Colon (tissue), 2 donors: ENCODE measurements around the gene KCNQ1.

Source experiments
- FAIRE-seq: peaks from 2 replicates; lab custom pipeline; 2012; peaks lifted over from hg19 to GRCh38; lab: Jason Lieb, UNC
- donor health status: control.
- donor health status: control.

The KCNQ1 gene

DNA sequence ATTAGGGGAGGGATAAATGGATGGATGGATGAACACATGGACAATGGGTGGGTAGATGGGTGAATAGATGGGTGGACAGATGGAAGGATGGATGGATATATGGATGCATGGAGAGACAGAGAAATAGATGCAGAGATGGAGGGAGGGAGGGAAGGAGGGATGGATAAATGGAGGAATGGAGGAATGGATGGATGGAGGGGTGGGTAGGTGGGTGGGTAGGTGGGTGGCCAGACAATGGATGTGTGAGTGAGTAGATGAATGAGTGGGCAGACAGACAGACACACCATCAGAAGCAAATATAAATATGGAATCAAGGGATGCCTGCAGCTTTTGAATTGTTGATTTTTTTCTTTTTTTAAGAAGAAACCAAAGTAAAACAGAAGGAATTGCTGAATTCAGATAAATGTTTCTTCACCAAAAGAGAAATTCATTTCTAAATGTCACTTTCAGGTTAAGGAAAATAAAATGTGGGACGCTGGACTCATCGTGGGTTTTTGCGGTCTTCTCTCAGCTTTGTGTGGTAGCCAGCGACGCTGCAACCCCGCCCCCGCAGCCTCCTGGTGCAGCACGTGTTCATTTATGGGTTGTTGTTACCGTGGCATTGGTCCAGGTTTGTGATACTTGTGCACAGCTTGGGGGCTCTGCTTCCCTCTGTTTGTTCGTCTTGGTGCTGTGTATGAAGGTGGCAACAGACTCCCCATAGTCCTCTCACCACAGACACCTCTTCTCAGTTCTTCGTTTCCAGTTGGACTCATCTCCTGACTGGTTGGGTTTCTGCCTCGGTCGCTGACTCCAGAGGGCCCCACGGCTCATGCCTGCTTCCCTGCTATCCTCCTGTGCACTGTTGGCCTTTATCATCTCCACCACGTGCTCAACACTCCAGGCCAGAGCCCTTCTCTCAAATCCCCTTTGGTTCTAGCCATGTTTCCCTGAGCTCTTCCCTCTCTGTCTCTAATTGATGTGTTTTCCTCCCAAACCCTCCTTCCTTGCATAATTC is 364.3 kb downstream of the KCNQ1 start:
- no peak for FAIRE-seq

DNA sequence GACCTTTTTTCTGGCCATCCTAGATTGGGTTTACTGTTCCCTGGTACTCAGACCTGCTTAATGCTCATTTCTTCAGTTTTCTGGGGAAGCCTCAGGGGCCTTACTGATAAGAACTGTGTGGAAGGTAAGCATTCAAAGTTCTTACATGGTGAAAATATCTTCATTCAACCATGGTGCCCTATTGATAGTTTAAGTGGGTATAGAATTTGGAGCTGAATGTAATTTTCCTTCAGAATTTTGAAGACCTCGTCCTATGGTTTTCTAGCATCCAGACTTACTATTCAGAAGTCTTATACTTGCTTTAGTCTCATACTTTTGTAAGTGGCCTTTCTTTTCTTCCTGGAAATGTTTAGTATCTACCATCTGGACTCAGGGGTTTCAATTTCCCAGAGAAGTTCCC is 365.0 kb downstream of the KCNQ1 start:
- no peak for FAIRE-seq

DNA sequence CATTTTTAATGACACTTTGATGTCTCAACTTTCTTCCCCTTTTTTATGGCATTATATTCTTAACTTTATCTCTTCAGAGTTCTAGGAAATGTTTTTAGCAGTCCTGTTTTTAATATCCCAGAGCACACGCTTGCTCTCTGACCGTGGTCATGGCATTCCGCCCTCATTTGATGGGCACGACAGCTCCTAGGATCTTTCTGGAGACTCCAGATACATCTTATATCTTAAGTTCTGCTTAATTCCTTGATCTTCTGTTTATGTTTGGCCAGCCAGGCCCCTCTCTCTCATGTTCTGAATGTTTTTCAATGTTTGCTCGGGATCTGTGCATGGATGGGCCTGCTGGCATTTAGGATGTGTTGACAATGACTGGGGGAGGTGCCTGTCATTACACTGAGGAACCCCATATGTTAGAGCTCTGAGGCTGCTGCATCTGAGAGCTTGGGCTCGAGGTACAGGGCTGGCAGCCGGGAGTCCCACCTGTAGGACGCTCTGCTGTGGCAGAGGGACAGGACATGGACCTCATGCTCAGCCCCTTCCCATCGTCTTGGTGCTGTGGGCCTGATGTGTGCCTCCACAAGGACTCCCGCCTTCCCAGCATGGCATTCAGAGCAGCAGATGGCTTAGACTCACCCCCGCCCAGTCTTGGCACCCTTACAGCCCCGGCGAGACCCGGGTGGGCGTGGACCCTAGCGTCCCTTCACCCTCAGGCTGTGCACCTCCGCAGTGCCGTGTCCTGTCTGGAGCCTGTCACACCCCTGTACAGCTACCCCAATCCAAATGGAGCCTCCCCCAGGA is 365.8 kb downstream of the KCNQ1 start:
- FAIRE-seq: no peak

DNA sequence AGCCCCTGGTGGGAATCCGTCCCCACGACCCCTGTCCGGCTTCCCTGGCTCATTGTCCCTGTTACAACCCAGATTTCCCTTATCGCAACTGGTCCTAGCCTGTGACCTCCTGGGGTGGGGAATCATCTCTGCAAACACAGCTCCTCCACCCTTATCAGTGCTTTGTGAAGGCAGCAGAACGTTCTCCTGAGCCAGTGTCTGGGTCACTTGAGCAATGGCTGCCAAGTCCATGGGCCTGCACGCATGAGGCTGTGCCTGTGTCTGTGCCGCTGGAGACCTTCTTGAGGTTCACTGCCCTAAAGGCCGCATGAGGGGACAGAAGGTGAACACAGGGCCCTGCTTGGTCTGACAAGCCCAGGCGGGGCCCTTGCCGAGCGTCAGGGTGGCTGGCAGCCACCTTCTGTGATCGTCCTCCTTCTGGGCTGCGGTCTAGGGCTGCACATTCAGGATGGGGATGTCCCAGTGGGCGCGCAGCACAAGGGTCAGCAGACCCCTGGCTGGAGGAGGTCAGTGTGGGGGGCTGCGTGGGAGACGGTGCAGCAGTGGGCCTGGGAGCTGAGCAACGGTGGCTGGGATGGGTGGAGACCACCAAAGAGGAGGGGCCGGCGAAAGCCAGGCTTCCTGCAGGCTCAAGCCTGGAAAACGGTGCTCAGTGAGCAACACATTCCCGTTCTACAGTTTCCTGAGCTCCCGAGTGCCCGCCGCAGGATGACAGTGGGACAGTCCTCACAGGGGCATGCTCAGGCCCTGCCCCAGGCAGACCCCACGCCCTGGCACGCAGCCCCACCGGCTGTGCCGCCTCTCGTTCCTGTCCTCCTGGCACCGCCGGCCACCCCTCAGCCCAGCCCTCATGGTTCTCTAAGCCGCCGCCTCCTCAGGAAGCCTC is 366.6 kb downstream of the KCNQ1 start:
- no peak for FAIRE-seq

DNA sequence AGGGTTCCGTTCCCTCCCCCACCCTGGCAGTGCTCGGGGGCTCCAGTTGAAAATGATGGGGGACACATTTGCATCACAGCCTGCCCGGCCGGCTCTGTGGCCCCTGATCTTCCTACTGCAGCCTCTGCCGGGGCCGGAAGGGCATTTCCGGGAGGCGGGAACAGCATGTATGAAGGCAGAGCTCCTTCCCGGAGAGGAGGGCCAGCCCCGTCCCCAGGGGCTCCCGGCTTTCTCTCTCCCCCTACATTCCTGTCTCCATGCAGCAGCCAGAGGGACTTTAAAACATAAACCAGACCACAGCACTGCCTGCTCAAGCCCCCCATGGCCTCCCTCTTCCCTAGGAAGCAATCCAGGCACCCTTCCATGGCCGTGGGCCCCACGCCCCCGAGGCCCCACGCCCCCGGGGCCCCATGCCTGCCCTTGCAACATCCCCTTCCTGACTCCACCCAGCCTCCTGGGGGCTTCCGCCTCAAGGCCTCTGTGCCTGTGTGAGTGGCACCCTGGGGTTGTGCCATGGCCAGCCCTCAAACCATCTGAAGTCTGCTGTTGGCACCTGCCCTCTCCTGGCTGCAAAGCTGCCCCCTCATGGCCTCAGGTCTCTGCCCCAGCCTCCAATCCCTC is 367.7 kb downstream of the KCNQ1 start:
- FAIRE-seq: no peak

DNA sequence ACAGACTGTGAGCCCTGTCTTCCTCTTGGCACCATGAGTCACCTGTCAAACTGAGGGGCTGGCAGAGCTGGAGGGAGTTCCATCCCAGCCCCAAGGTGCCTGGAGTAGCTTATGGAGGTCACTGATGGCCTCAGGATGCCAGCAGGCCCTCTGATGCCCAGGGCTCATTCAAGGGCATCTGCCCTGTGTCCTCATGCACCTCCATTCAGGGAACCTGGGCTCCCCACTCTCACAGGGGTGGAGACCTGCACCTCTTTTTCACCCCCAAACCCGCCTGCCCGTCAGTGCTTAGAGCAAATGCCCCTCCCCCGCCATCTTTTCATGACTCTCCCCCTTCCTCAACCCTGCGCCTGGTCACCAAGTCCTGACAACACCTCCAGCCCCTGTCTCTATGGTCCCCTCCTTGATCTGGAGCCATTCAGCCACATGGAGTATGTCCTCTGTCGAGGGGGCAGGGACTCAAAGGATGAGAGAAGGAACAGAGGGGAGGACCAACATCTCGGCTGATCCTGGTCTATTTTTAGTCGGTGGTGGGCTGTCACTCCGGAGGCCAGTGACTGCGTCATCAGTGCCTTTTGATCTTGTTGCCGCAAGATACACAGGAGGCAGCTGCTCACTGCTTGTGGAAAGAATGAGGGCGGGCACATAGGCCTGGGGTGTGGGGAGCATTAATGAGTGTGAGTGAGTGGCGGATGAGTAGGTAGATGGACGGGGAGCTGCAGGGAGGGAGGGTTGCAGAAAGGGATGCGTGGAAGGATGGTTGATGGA is 368.5 kb downstream of the KCNQ1 start:
- FAIRE-seq: no peak

DNA sequence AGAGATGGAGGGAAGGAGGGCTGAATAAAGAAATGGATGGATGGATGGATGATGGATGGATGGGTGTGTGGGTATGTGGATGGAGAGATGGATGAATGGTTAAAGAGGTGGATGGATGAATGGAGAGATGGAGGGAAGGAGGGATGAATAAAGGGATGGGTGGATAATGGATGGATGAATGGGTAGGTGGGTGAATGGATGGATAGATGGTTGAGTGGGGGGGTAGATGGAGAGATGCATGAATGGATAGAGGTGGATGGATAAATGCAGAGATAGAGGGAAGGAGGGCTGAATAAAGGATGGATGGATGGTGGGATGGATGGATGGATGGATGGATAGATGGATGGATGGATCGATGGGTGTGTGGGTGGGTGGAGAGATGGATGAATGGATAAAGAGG is 369.2 kb downstream of the KCNQ1 start:
- no peak for FAIRE-seq

DNA sequence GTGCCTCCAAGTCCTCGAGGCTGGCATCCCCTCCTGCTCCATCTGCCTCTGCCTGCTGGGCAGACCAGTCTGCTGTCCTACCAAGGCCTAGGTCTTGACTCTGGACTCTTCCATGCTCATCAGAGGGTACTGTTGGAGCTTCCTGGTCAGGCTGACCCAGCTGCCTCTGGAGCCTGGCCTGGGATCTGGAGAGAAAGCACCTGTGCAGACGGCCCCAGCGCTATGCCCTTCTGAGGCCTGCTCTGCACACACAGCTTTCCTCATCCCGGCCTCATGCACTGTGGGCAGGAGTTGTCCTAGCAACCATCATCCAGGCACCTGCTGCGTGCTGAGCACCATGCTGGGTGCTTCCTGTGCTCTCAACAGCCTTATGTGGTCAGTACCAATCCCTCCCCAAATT is 369.9 kb downstream of the KCNQ1 start:
- no peak for FAIRE-seq

DNA sequence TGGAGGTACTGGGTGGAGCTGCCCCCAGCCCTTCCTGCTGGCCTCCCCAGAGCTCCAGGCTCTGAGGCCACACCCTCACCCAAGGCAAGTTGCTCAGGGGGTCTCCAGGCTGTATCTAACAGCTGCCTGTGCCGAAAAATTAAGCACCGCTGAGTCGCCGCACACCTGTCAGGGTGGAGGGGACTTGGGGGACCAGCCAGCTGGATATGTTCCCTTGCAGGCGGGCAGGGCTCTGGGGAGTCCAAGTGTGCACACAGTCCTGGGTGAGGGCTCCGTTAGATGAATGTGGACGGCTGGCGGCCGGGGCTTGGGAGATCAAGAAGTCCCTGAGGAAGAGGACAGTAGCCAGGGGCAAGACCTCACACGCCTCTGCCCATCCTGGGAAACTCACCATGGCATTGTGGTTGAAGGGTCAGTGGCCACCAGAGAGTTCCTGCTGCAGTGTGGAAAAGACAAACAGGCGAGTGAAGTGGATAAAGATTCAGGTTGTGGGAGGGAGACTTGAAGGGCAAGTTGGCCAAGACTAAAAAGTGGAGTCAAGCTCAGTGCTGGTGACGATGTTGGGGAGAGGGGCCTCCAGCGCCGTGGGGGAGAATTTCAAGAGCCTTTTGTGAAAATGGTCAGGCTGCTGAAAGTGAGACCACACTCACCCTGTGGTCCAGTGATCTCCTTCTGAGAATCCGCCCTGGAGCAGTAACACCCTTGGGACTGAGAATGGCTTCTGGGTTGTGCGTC is 371.1 kb downstream of the KCNQ1 start:
- no peak for FAIRE-seq

DNA sequence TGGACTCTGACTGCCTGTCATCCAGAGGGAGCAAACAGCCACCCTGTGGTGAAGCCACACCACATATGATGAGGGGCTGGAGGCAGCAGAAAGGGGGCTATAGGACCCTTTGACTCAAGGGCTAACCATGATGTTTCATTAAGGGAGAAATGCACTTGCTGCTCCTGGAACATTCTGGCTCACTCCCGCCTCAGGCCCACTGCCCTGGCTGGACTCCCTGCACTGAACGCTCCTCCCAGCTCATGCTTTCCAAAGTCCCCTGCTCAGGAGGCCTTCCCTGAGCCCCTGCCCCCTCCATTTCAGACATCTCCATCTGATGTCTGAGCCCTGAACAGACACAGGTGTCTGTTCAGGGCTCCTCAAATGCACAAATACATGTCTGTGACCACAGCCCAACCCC is 371.7 kb downstream of the KCNQ1 start:
- no peak for FAIRE-seq

DNA sequence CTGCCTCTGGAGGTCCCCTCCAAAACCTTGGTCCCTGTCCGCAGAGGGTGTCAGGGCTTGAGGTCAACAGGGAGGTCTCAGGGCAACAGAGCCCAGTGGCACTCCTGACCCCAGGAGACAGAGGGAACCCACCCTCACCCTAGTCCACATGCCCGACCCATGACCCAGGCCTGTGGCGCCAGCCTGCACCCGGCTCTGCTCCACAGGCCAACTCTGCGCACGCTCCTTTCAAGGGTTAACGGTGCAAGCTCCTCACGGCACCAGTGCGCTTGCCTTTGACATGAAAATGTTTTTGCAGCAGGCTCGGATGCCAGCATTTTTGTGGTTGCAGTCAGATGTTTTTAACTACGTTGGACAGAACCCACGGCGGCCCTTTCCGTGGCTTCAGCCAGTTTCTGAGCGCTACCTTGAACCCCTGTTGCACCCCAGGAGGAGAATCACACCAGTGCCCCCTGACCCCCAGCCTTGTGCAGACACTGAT is 372.2 kb downstream of the KCNQ1 start:
- FAIRE-seq: no peak

DNA sequence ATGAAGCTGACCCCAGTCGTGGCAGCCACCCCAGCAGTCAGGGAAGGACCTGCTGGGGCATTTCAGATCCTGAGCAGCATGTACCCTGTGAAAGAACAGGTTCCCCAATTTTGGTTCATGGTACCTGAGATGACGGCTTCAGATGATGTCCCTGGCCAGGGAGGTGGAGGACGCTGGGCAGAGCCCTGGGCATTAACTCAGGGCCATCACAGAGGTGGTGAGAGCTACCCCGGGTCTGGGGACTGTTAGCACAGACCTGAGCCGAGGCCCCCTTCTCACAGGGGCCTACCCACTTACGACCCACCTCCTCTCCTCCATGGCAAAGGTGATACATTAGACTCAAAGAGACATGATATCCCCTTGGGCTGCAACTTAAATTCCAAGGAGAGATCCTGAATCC is 372.6 kb downstream of the KCNQ1 start:
- FAIRE-seq: no peak

DNA sequence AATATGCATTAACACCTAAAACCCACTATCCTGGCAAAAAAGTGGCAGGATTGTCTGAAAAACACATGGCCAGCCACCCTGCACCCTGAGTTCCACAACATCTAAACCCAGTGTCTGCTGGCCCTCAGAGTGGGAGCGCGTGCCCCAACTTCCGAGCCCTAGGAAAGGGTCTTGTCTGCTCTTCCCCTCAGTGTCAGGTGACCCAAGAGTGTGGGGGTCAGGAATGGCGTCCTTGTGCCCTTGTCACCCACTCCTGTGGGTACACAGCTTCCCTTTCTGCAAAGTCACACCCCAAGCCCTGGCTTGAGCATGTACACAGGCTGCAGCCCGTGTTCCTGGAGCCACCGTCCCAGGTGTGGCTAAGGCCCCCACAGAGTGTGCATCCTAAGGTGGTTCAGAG is 373.2 kb downstream of the KCNQ1 start:
- FAIRE-seq: no peak

DNA sequence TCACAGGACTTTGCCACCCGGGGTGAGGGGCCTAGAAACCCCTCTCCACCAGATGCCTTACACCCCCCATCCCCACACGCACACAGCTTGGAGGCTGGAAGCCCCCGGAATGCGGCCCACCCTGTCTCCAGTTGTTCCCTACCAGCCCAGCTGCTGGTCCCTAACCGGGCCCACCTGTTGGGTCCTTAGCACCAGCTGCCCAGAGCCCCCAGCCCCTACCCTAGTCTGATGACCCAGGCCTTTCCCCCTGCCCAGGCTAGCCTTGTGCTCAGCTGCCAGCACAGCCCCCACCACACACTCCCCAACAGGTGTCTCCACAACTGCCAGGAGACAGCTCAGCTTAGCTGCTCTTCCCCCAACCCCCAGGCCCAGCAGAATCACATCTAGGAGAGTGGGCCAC is 373.7 kb downstream of the KCNQ1 start:
- FAIRE-seq: no peak

DNA sequence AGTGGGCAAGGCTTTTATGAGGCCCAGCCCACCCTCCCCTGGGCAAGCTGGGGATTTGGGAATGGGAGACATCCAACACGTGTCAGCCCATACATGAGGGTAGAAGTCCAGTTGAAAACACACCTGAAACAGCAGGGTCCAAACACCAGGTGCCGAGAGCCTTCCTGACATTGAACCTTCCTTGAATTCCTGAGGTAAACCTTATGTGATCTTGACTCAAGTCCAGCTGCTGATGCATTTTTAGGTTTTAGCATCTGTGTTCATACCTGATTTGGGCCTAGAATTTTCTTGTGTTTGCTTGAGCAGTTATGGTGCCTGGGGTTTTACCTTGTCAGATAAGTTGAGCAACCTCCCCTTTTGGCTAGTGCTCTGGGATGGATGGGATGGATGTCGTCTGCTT is 374.5 kb downstream of the KCNQ1 start:
- no peak for FAIRE-seq

DNA sequence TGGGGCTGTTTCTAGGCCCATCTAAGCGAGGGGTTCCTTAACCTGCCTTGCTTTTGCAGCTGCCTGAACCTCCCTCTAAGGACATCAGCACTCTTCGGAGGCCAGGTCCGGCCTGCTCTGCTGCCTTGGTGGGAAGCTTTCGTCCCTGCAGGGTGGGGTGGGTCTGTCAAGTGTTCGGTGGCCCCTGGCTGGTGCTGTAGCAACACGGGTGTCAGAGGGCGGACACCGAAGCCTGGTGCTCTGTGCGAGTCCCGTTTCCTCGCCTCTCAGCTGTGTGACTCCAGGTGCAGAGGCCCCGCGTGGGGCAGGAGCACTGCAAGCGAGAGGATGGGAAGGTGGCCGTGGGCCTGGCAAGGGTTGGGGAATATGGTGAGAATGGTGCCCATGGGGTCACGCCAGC is 376.2 kb downstream of the KCNQ1 start:
- no peak for FAIRE-seq

DNA sequence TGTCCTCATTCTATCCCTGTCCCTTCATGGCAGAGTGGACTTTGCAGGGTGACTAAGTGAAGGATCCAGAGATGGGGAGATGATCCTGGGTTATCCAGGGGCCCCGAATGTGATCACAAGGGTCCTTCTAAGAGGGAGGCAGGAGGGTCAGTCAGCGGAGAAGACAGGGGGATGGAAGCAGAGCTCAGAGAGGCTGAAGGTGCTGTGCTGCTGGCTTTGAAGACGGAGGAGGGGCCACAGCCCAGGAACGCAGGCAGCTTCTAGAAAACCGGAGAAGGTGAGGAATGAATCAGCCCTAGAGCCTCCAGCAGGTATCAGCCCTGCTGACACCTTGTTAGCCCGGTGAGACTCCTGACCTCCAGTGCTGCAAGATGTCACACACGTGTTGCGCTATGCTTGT is 377.1 kb downstream of the KCNQ1 start:
- FAIRE-seq: no peak

DNA sequence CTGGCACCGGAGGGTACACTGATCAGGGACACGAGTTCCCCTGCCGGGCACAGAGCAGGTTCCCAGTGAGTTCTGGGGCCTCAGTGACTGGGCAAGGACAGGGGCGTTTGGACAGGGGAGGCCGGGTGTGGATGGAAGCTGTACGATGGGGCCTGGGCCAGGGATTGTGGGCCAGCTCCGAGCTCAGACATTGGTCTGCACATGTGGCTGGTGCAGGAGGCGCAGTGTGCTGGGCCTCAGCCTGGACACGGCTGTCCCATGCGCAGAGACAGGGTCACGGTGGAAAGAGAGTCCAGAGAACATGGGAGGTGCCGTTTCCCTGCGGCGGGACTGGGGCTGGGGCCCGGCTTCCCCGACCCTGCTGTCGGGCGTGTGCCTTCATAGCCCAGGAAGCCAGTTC is 380.0 kb downstream of the KCNQ1 start:
- FAIRE-seq: no peak

DNA sequence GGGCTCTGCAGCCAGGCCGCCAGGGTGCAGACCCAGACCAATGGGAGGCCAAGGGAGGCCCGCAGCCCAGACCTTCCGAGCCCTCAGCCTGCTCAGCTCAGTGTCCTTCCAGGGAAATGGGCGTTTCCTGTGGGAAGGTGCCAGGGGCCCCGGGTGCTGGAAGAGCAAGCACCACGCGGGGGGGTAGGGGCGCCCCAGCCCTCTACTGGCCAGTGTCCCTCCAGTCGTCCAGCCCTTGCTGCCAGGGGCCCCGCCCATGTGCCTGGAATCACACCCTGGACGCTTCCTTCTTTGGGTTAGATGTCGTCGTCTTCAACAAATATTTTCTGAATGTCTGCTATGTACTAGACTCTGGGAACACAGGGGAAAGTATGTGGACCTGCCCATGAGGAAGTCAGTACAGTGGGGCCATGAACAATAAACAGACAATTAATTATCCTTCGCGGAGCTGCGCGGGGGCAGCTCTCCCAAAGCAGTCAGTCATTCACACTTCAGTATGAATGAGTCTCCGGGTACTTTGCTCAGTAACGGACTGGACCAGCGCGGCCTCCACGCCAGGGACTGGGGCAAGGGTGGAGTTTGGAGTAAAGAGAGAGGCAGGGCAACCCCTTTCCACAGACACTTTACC is 380.6 kb downstream of the KCNQ1 start:
- no peak for FAIRE-seq
